Upper lobe of left lung (tissue), 4 donors: ENCODE results near the gene EOLA2.

ENCODE experiments used
- CTCF ChIP-seq, 6 experiments: fragments of 450-650 bp in 4 of 6; fragments of 200-600 bp in 2 of 6; sonication (generic) in 2 of 6; IDR thresholded peaks; one replicate each; pipeline ENCODE4 v1.5.1; 2016 to 2019; ENCODE audit warnings: antibody characterized with exemption in 6 of 6
- EP300 ChIP-seq, 4 donors: sonication (generic); formaldehyde crosslinking; IDR thresholded peaks; one replicate each; pipeline ENCODE4 v1.5.1; 2017; ENCODE audit warnings: antibody characterized with exemption in 4 of 4, control low read depth in 2 of 4
- POLR2A ChIP-seq, 4 donors: fragments of 450-650 bp; IDR thresholded peaks; one replicate each; pipeline ENCODE4 v1.5.1; 2016 to 2017; ENCODE audit warnings: antibody characterized with exemption in 4 of 4, mild to moderate bottlenecking in 2 of 4
- POLR2AphosphoS5 ChIP-seq, 2 donors: sonication (generic); formaldehyde crosslinking; IDR thresholded peaks; one replicate each; pipeline ENCODE4 v1.5.1; 2017; ENCODE audit warnings: antibody characterized with exemption in 2 of 2

- TF ChIP-seq CTCF (IDR thresholded peaks at IDR 0.05) (no peak), POLR2A (IDR thresholded peaks at IDR 0.05) (no peak), EP300 (IDR thresholded peaks at IDR 0.05) (no peak), POLR2AphosphoS5 (IDR thresholded peaks at IDR 0.05) (no peak)
Measured at GRCh38 chrX:149908727-149909126, 29.6 kb downstream of the EOLA2 start.
